Activated CD8-positive, alpha-beta memory T cell treated with anti-CD3 and anti-CD28 coated beads, Interleukin-2, amount 50 U/mL, for 24 hours (primary cell): Measurements from ENCODE around the gene CLDN24.

Experiments used
- DNase-seq: peaks from one replicate; pipeline ENCODE4 v3.0.0-alpha.2; 2020; ENCODE audit errors: extremely low read depth

CLDN24 gene

DNA sequence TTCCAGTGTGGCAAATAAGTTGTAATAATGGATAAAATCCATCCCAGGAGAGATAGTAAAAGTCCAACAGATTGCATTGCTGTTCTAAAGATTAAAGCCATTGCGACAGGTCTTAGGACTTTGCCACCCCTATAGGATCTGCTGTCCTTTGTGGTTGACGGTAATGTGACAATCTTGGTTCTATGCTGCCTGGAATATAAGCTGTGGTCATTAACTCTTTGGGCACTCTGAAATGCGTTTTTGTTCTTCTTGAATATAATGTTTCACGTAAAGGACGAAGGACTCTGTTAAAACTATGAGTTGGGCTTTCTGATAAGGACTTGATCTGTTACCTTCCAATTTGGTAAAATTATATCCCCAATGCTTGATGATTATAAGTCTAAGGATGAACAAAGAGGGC is at the start of gene CLDN24:
Gene CLDN24, minus strand, starts transcription at position 101 of the 400 bp plus-strand sequence. Its CDS starts 0 bp downstream, at position 101.
- DNase-seq = no peak

GRCh38 chr4:183370786-183371185 is 48.6 kb upstream of the CLDN24 start:
- no peak for DNase-seq

- no peak for DNase-seq
Measured at GRCh38 chr4:183369073-183369472, 46.8 kb upstream of the CLDN24 start.

- DNase-seq = no peak
Measured at GRCh38 chr4:183366206-183366835, 44.1 kb upstream of the CLDN24 start.

DNA sequence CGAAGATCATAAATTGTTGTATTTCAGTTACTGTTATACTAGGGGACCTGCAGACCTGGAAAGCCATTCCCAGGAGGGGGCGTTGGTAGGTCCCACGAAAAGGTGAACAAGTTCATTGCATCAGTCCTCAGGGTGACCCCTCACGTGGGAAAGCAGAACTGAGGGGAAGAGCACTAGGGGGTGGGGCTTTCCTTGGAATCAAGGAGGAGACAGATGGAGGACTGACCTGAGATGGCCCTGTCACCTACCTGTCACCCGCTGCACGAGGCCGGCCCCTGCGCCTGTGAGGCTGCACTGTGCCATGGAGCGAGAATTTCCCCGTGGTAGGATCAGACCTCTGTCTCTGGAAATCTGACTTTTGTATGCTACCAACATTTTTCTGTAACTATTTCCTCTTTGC is 41.8 kb upstream of the CLDN24 start:
- DNase-seq = no peak

DNA sequence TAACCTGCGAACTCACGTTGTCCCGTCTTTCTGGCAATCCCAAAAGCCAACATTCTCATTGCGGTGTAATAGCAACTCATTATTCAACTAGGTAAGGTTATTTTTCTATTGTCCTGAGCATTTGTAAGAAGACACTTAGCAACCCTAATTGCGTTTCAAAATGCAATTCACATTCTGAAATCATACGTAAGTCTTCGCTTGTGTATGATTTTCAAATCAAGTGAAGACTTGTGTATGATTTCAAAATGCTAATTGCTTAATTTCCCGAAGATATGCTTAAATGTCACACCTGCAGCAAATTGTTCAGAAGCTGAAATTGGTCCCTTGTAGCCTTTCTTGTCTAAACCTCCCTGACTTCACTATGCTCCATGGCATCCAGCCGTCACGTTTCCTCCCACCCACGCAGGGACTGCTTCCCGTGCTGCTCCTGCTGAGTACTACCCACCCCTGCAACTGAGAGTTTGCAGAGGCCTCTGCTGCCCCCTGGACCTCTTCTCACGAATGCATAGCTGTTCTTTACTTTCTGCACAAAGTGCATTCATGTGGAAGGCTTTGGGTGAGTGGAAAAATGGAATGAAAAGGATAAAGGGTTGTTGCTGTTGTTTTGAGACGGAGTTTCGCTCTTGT is 40.8 kb upstream of the CLDN24 start:
- DNase-seq = no peak

GRCh38 chr4:183362036-183362435 is 39.8 kb upstream of the CLDN24 start:
- DNase-seq = no peak

GRCh38 chr4:183360161-183360919 is 38.1 kb upstream of the CLDN24 start:
- DNase-seq = no peak

DNA sequence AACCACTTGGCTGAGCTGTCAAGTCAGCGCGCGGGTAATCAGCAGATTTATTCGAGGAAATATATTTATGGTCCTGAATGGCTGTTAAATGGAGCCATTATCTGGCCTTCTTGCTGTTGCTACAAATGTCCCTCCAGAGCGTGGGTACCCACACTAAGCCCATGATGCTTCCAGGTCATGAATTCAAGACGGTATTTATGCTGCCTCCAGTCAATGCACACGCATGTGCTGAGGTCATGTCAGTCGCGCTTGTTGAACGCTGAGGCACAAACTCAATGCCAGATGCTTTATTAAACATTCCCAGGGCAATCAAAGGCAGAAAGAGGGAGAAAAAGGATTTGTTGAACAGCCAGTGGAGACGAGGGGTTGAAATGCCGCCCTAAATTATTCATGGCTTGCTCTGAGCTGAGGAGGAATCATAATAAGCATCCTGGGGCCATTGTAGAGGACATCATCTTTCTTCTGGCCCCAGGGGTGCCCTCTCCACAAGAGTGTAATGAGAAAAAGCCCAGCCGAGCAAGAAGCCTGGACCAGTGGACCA is 36.1 kb upstream of the CLDN24 start:
- no peak for DNase-seq

GRCh38 chr4:183356931-183357675 is 34.9 kb upstream of the CLDN24 start:
- DNase-seq = no peak

DNA sequence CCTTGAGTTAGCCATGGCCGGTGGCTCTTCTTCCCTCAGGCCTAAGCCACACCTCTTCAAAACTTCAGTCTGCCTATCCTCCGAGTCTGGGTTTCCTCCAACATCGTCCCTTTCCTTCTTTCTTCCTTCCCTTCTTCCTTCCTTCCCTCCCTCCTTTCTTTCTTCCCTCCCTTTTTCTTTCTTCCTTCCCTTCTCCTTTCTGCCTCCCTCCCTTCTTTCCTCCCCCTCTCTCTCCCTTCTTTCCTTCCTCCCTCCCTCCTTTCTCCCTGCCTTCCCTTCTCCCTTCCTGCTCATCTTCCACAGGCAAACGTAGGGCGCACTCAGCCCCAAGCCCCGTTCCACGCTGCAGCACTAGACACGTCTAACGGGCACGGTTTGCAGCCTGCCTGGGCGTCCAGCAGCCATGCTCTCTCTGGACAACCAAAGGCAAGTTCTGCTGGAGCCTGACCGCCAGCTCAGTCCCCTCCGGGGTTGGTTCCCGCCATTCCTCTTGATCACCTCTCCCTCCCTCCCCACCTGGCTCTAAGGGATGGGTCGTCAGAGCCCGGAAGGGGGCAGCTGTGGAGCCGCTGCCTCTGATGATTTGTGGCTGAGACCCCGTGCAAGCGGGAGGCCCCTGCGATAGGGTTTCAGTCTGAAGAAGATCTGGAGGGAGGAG is 34.1 kb upstream of the CLDN24 start:
- DNase-seq = no peak

DNA sequence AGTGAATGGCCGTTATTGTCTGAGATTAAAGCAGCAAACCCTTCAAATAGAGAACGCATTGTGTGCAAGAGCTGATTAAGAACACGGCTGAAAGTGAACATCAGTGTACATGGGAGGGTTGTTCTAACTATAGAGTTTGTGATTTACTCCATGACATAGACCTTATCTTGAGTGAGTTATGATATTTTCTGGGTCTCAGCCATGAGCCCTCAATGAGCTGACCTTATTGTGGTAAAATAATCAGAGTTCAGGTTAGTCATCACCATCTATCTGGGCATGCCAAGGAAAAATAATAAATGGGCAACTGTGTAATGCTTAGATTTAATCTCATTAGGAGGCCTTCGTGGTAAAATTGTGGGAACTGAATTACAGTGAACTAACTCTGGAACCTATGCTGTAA is 33.2 kb upstream of the CLDN24 start:
- no peak for DNase-seq

DNA sequence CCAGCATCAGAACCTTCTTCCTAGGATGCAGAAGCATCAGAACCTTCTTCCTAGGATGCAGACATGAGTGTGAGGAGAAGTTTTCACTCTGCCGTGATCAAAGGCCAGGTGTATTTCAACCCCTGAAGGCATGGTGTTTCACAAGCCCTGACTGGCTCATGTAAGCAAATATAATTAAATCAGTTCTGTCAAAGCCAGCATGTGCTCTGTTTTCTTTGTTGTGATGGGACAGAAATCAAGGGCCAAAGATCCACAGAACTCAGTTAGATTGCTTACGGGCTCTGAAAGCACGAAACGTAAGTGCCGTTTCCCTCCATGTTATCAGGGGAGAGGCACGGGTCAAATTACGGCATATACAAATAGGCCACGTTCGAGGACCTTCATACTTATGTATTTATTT is 32.0 kb upstream of the CLDN24 start:
- DNase-seq = no peak

DNA sequence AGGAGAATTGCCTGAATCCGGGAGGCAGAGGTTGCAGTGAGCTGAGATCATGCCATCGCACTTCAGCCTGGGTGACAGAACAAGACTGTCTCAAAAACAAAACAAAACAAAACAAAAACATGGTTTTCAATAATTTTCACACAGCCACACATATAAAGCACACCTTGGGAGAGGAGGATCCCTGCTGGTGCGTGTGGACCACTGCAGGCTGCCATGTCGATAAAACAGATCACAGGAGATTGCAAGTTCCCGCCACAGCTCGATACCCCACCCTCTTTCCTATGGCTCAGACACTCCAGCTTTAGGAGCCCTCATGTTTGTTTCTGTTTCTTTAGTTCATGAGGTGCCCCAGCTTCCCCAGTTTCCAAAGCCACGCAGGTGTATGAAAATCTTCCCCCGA is 31.3 kb upstream of the CLDN24 start:
- no peak for DNase-seq

GRCh38 chr4:183352546-183352945 is 30.3 kb upstream of the CLDN24 start:
- no peak for DNase-seq

DNA sequence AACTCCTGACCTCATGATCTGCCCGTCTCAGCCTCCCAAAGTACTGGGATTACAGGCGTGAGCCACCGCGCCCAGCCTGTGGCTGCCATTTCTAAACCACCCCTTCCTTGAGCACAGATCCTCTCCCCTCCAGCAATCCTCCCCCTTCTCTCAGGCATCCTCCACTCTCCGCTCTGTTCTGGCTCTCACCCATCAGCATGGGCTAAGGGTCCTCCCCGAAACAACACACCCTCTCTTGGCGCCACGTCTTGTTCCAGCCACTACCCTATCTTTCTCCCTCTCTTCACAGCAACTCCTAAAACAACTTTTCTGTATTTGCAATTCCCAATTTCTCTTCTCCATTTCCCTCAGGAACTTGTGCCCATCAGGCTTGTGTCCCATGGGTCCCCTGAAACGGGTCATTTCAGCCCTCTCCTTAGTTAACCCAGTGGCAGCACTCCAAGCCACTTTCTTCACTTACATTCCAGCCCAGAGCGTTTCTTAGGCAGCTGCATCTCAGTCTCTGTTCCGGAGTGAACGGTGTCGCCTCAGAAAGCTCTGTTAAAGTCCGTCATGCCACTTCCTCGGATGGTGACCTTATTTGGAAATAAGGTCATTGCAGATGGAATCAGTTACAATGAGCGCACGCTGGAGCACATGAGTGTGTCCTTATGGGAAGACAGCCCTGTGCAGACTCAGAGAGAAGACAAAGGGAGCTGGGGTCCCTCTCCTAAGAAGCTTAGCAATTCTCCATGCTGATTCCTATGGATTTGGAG is 28.3 kb upstream of the CLDN24 start:
- no peak for DNase-seq

- no peak for DNase-seq
Measured at GRCh38 chr4:183349673-183350072, 27.4 kb upstream of the CLDN24 start.

- DNase-seq = peak; percentile 25
Measured at GRCh38 chr4:183348706-183349659, 26.8 kb upstream of the CLDN24 start.

DNA sequence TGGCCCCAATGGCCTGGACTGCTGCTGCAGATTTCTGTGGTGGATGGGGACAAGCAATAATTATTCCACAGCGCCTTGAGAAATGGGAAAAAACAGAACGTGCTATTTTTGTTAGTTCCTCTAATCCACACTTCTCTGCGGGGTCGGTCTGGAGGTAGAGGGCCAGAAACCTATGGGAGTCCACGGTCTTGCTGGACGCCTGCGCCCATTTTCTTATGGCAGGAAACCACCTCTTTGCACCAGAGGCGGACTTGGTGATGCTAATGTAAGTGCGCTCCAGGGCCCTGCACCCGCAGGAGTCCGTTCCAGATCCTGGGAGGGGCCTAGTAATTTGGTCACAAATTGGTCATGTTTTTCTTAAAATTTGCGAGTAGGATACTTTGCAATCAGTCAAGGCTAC is 25.9 kb upstream of the CLDN24 start:
- no peak for DNase-seq

- no peak for DNase-seq
Measured at GRCh38 chr4:183347566-183347965, 25.3 kb upstream of the CLDN24 start.
